Right forelimb (tissue), 1 donor: ENCODE results near the gene RRAS.
"Not testable (repeated sequence)": the region's sequence is repeated elsewhere in the genome, so short reads cannot be mapped to it uniquely, and the experiment has no call there.

Experiments
- DNase-seq: peaks from one replicate; pipeline ENCODE4 v3.0.0-alpha.2; 2018

The RRAS gene

DNA sequence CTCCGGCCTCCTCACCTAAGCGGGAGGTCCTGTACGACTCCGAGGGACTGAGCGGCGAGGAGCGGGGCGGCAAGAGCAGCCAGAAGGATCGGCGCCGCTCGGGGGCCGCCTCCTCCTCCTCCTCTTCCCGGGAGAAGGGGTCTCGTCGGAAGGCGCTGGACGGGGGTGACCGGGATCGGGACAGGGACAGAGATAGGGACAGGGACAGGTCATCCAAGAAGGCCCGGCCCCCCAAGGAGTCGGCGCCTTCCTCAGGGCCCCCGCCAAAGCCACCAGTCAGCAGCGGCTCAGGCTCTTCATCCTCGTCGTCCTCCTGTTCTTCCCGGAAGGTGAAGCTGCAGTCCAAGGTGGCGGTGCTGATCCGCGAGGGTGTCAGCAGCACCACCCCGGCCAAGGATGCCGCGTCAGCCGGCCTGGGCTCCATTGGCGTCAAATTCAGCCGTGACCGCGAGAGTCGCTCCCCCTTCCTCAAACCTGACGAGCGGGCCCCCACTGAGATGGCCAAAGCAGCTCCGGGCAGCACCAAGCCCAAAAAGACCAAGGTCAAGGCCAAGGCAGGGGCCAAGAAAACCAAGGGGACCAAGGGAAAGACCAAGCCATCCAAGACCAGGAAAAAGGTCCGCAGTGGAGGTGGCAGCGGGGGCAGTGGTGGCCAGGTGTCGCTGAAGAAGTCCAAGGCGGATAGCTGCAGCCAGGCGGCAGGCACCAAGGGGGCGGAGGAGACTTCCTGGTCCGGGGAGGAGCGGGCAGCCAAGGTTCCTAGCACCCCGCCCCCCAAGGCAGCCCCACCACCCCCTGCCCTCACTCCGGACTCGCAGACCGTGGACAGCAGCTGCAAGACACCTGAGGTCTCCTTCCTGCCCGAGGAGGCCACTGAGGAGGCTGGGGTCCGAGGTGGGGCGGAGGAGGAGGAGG lies 12.9 kb upstream of the RRAS start:
- no peak for DNase-seq

DNA sequence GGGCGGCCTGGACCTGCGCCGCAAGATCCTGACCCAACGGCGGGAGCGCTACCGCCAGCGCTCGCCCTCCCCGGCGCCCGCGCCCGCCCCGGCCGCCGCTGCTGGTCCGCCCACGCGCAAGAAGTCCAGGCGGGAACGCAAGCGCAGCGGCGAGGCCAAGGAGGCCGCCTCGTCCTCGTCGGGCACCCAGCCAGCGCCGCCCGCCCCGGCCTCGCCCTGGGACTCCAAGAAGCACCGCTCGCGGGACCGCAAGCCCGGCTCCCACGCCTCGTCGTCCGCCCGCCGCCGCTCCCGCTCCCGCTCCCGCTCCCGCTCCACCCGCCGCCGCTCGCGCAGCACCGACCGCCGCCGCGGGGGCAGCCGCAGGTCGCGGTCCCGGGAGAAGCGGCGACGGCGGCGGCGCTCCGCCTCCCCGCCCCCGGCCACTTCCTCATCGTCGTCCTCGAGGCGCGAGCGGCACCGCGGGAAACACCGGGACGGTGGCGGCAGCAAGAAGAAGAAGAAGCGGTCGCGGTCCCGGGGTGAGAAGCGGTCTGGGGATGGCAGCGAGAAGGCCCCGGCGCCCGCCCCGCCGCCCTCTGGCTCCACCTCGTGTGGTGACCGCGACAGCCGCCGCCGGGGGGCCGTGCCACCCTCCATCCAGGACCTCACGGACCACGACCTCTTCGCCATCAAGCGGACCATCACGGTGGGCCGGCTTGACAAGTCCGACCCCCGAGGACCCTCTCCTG lies 12.0 kb upstream of the RRAS start:
- DNase-seq = no peak

DNA sequence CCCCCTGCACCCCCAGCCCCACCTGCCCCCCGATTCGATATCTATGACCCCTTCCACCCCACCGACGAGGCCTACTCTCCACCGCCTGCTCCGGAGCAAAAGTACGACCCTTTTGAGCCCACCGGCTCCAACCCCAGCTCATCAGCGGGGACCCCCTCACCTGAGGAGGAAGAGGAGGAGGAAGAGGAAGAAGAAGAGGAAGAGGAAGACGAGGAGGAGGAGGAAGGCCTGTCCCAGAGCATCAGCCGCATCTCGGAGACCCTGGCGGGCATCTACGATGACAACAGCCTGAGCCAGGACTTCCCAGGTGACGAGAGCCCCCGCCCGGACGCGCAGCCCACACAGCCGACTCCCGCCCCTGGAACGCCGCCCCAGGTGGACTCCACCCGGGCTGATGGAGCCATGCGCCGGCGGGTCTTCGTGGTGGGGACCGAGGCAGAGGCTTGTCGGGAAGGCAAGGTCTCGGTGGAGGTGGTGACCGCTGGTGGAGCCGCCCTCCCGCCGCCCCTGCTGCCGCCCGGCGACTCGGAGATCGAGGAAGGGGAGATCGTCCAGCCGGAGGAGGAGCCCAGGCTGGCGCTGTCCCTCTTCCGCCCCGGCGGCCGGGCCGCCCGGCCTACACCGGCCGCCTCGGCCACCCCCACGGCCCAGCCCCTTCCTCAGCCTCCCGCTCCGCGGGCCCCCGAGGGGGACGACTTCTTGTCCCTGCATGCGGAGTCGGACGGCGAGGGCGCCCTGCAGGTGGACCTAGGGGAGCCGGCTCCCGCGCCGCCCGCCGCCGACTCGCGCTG lies 11.3 kb upstream of the RRAS start:
- no peak for DNase-seq

DNA sequence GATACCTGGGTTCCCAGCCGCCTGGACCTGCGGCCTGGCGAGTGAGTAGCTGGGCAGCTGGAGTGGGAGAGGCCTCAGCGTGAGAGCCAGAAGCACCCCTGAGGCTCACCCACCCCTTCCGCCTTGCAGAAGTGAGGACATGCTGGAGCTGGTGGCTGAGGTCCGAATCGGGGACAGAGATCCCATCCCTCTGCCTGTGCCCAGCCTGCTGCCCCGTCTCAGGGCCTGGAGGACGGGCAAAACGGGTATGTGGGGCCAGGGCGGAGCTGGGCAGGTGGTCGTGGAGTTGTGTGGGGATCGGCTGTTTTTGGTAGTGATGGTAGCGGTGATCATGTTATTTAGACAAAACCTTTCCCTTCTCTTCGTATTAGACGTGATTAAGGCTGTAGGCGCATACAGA lies 6.6 kb upstream of the RRAS start:
- no peak for DNase-seq

DNA sequence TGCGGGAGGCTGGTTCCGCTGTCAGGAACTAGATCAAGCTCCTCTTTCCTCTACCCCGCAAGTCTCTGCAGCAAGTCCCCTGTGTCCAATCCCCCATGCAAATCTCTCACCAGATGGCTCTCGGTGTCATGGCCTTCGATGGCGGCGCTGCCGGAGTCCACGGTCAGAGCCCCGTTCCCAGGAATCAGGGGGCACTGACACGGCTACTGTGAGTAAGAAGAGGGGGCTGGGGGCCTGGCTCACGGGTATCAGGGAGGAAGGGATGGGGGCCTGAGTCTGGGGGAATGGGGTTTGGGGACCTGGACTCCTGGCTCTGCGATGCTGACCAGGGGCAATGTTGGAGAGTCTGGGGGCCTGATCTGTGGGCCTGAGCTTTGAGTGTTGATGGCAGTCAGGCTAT lies 6.1 kb upstream of the RRAS start:
- DNase-seq = no peak

DNA sequence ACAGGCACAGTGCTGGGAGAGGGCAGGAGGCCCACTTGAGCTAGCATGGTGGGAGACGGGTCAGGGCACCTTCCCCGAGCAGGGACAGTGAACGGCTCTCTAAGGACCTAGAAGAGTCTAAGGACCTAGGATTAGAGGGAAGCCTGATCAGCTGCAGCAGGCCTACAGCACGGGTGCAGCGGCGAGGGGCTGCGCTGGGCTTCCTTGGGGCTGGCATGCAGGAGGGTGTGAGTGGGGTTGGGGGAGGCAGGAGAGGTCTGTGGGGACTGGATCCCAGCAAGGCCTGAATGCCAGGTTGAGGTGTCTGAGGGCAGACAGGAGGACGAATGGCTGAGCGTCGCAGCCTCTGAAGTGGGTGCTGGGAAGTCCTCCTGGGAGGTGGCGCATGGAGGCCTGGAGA lies 5.6 kb upstream of the RRAS start:
- DNase-seq = no peak

DNA sequence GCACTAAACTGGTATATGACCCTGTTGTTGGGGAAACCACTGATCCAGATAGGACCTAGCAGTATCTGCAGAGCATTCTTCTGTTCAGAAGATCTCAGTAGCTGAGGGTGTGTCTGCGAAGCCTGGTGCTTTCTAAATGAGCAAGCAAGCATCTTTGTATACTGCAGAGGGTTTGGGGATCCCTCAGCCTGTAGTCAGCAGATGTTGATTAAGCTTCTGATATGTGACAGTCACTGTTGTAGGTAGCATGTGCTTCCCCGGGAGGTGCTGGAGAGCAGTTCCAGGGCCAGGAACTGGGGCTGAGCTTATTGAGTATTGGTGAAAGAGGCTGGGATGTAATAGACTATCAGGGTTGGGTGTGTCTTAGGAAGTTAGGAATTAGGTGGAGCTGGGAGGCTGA lies 3.5 kb upstream of the RRAS start:
- DNase-seq = no peak

DNA sequence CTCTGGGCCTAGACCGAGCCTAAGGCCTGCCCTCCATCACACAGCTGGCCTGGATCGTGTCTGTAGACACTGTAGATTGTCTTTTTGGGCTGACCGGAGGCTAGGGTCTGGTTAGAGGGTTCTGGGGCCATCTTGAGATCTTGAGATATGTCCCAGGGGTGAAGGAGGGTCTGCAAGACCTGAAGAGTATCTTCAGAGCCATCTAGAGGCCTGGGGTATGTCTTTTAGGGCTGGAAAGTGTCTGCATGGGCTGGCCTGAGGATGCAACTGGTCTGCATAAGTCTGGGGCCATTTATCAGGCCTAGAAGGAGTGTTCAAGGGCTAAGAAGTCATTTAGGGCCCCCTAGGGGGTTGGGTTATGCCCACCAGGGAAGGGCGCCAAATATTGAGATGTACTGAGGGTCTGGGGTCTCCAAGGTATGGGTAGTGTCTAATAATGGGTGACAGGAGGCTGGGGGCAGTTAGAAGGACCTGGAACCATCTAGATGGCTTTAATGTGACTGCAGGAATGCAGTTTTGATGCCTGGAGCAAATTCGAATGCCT lies 2.6 kb upstream of the RRAS start:
- DNase-seq = no peak

DNA sequence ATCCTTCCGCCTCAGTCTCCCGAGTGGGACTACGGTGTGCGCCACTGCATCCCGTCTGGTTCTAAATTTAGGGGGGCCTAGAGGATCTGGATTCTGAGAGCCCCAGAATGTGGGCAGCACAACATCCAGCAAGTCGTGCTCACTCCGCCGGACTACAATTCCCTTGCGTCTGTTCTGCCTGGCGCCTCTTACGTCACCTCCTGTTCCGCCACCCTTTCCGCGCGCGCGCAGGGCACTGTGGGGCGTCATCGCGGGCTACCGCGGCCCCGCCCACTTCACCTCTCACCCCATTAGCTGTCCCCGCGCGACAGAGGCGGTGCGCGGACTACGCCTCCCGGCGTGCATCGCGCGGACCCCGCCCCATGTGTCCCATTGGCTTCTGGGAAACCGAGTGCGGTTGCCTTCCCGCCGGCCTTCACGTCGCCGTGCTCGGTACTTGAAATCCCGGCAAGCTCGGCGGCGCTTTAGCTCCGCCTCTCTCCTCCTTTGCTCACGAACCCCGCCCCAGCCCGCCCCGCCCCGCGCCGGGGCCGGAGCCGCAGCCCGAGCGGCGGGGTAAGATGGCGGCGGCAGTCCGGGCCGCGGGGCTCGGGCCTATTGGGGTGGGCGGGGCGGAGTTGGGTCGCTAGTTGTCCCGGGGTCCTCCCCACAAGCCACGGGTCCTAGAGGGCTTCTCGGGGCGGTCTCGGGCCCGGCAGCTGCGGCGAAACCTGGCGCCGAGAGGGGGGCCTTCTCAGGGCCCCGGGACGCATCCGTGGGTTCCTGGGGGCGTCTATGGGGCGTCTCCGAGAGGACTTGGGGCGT lies 1.9 kb upstream of the RRAS start, which contains the start of gene SCAF1:
TSS of gene SCAF1 (plus strand) at position 522 of the 804 bp plus-strand sequence. CDS start 2,818 bp downstream, outside the sequence.
- peak; percentile 99 for DNase-seq

DNA sequence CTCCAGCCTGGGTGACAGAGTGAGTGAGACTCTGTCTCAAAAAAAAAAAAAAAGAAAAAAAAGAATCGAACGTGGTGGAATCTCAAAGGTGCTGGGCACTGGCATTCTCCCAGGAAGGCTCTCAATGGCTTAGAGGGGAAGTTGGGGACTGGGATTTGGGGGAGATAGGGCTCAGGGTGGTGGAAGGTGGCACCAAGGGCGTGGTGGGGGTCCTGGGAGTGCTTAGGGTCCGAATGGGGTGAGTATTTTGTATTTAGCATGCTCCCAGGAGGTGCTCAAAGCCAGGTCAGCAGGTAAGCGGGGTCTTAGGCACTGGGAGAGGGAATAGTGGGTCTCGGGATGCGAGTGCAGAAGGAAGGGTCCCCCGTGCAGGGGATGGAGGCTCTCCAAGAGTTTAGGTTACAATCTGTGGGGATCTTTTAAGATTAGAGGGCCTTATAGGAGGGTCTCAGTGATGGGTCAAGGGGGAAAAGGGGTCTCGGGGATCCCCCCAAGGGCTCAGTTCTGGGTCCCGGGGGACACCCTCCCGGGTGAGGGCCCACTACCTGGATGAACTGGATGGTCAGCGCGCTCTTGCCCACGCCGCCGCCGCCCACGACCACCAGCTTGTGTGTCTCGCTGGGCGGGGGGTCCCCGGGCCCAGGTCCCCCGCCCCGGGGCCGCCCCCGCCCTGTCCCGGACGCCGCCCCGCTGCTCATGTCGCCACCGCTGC lies 386 bp downstream of the RRAS start:
- DNase-seq = no peak

DNA sequence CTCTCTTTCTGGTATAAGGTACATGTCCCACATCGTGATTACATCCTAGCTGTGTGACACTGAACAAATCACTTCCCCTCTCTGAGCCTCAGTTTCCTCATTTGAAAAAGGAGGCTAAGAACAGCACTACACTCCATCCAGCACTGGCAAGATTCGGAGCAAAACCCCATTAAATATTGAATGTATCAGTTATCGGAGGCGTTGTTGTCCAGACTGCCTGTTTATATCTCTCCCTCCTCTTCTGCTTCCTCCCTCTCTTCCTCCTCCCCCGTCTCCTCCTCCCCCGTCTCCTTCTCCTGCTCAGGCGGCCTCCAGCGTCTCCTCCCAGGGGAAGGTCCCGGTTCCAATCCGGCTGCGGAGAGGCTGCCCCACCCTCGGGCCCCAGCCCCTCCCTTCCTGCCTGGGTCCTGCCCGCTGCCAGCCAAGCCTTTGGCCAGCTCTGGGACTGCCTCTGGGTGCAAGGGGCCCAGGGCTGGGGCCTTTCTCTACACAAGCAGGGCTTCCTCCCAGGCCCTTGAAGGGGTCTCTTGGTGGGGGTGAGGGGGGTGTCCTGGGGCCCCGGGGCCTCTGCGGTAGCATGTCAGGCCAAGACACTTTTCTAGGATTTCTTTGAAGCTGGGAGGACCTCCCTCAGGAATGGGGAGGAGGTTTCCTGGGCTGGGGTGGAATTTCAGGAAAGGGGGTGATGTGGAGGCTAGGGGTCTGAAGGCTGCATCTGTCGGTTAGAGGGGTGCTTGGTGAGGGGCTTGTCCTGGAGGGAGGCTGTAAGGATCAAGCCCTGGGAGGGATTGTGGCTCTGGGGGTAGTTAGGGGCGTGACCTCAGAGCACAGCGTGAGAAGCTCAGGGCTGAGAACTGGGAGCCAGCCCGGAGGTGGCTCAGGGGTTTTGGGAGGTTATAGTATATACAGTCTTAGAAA lies 1.9 kb downstream of the RRAS start:
- DNase-seq = peak; percentile 82

DNA sequence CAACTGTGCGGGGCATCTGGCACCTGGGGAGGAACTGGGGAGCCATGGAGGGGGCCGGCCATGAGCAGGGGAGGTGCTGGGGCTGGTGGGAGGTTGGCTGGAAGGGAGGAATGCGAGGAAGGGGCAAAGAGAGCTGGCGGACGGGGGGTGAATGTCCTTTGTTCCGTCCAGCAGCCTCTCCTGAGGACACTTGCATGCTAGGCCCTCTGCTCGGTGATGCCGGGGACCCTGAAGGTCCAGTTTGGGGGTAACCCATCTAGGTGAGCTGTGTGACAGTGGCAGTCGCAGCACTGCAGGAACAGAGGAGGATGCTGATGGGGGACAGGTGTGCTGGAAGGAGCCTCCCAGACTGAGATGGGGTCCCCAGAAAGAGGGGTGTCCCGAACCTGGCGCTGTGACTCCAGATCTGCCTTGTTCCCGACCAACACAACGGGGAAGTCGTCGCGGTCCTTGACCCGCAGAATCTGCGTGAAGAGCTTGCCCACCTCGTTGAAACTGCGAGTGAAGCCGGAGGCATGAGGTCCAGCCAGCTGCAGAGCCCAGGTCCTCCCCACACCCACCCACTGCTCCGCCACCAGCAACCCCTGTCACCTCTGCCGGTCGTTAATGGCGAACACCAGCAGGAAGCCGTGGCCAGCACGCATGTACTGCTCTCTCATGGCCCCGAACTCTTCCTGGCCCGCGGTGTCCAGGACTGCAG lies 3.6 kb downstream of the RRAS start:
- DNase-seq = no peak

DNA sequence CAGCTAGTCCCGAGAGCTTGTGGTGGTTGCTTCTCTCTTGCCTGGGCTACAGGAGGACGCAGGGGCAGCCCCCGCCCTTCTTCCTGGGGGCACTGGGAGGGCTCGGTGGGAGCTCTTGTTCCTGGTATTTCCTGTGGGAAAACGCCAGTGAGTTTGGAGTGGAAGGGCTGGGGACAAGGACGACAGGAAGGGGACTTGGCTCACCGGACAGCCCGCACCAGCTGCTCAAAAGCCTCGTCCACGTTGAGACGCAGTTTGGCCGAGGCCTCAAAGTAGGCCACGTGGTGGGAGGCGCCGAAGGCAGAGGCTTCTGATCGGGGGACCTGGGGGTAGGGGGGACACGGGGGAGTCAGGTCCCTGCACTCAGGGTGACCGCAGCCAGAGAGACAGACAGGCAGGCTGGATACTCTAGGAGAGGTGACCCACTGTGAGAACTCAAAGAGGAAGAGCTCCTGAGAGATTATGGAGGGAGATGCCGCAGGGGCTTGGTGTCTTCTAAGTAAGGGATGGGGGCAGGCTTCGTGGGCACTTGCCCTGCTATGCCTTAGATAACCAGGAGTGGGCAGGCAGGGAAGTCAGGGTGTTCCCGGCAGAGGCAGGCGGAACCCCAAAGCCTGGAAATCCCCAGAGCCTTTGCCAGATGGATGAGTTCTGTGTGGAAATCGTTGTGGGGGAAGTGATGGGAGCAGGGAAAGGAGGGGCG lies 4.3 kb downstream of the RRAS start:
- DNase-seq = no peak

DNA sequence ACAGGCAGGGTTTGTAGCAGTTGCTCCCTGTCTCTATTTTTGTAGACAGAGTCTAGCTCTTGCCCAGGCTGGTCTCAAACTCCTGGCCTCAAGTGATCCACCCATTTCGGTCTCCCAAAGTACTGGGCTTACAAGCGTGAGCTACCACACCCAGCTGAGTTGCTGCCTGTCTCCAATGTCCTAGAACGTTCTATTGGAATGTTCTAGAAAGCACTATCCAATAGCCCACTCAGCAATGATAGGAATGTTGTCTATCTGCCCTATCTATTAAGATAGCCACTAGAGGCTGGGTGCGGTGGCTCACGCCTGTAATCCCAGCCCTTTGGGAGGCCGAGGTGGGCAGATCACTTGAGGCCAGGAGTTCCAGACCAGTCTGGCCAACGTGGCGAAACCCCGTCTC lies 6.7 kb downstream of the RRAS start:
- DNase-seq = not testable (repeated sequence)

DNA sequence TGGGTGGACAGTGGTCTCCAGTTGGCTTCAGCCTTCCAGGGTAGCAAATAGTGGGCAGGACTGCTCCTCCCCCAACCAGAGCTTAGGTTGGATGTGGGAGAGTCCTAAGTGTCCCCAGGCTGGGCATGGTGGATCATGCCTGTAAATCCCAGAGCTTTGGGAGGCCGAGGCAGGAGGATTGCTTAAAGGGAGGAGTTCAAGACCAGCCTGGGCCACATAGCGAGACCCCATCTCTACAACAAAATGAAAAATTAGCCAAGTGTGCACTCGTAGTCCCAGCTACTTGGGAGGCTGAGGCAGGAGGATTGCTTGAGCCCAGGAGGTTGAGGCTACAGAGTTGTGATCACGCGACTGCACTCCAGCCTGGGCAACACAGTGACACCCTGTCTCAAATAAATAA lies 7.4 kb downstream of the RRAS start:
- DNase-seq = no peak

DNA sequence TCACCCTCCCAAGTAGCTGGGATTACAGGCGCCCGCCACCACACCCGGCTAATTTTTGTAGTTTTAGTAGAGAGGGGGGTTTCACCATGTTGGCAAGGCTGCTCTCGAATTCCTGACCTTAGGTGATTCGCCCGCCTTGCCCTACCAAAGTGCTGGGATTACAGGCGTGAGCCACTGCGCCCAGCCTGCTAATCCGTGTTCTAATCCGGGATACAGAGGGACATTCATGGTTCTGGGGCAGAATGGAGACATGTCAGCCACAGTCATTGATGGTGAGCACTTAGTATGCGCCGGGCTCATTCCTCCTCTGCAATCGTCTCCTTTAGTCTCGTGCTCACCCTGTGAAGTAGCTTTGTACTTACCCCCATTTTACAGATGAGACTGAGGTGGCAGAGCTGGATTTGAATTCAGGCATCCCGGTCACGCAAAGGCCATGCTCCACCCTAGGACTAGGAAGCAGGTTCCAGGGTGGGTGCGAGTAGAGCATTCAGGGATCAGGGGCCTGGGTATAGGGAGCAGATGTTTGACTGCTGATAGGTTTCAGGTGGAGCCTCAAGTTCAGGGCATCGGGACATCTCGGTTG lies 8.2 kb downstream of the RRAS start:
- no peak for DNase-seq

DNA sequence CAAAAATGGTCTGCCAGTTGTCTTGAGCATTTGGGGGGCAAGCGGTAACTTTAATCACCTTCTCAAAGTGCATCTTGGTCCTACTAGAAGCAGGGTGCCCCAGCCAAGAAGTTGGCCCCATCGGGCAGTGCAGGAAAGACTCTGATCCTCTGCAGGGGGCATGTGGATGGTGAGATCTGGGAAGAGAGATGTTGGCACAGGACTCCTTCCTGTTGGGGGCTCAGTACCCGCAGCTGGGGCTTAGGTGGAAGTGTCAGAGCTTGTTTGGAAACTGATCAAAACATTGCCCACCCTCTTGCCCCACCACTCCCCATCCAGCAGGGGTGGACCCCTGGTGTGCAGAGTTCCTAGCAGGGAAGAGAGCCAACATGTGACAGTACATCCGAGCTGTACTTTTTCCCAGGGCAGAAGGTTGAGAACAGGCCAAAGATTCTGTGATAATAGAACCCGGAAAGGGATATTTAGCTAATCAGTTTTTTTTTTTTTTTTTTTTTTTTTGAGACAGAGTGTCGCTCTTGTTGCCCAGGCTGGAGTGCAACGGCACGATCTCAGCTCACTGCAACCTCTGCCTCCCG lies 8.8 kb downstream of the RRAS start:
- DNase-seq = no peak

DNA sequence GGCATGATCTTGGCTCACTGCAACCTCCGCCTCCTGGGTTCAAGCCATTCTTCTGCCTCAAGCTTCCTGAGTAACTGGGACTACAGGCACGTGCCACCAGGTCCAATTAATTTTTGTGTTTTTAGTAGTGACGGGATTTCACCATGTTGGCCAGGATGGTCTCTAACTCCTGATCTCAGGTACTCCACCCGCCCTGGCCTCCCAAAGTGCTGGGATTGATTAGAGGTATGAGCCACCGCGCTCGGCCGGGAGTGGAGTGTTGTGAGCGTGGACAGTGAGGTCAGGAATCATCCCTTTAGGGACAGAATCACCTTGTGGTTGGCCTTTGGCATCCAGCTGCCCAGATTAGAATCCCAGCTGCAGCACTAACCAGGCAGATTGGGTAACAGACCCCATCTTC lies 10.3 kb downstream of the RRAS start:
- no peak for DNase-seq
